Heart left ventricle (tissue), 16 donors: ENCODE results near the gene CPEB1. TPM values are rescaled to one million over a fixed set of nuclear protein-coding genes. Genes with fewer than 3 reads are reported as not detected.
A peak's percentile ranks its signal among the peaks of the same experiment; 100 is the strongest.

Experiments
- ATAC-seq, 4 donors: fragments of 200-7000 bp; cut with Tn5 transposase; one replicate each; pipeline ENCODE4 v1.9.1; 2020 to 2022; ENCODE audit warnings: moderate library complexity in 4 of 4, mild to moderate bottlenecking in 3 of 4, moderate number of reproducible peaks in 1 of 4
- DNase-seq, 5 donors: peaks; one replicate each; pipeline ENCODE4 v3.0.0-alpha.2; 2020
- H3K27ac ChIP-seq, 12 donors: fragments of 200-600 bp; sonication (generic) in 4 of 12; one replicate each; pipeline versions ENCODE4 v1.5.0 to v1.8.0; 2016 to 2022; ENCODE audit warnings: mild to moderate bottlenecking in 2 of 12
- H3K27me3 ChIP-seq, 9 donors: fragments of 200-600 bp; sonication (generic) in 2 of 9; one replicate each; pipeline versions ENCODE4 v1.5.1 to v1.8.0; 2016 to 2022; ENCODE audit warnings: mild to moderate bottlenecking in 3 of 9
- H3K36me3 ChIP-seq, 9 donors: fragments of 200-600 bp; sonication (generic) in 2 of 9; one replicate each; pipeline versions ENCODE4 v1.5.0 to v1.8.0; 2018 to 2022; ENCODE audit warnings: mild to moderate bottlenecking in 2 of 9
- H3K4me1 ChIP-seq, 12 donors: fragments of 200-600 bp; sonication (generic) in 4 of 12; one replicate each; pipeline versions ENCODE4 v1.5.0 to v1.8.0; 2016 to 2022; ENCODE audit warnings: mild to moderate bottlenecking in 3 of 12
- H3K4me3 ChIP-seq, 12 donors: fragments of 200-600 bp; sonication (generic) in 4 of 12; one replicate each; pipeline versions ENCODE4 v1.5.0 to v1.8.0; 2017 to 2022; ENCODE audit warnings: mild to moderate bottlenecking in 9 of 12, moderate library complexity in 4 of 12
- H3K9me3 ChIP-seq, 12 donors: fragments of 200-600 bp; sonication (generic) in 4 of 12; one replicate each; pipeline versions ENCODE4 v1.5.0 to v1.8.0; 2016 to 2022; ENCODE audit warnings: mild to moderate bottlenecking in 1 of 12
- CTCF ChIP-seq, 12 donors: fragments of 200-600 bp; sonication (generic) in 4 of 12; IDR thresholded peaks; one replicate each; pipeline versions ENCODE4 v1.5.0 to v1.8.0; 2018 to 2022; ENCODE audit warnings: antibody characterized with exemption in 12 of 12, mild to moderate bottlenecking in 5 of 12
- POLR2A ChIP-seq, 2 donors: fragments of 450-650 bp; IDR thresholded peaks; one replicate each; pipeline ENCODE4 v1.6.1; 2017; ENCODE audit warnings: antibody characterized with exemption in 2 of 2, mild to moderate bottlenecking in 2 of 2, moderate library complexity in 2 of 2
- WGBS, 4 donors: extraction: QIAGEN DNeasy Blood & Tissue Kit in 2 of 4; methylation state at CpG; one replicate each; pipeline versions ENCODE4 v1.1.5 to v1.1.7; 2013 to 2018; 5-methylcytosine and 5-hydroxymethylcytosine counted together
- intact Hi-C, 10 donors: fragments of 100-400 bp; cut with DNase I; formaldehyde crosslinking; loops; one replicate each; pipeline versions ENCODE4 v1.11.1 to v1.14.2; 2022
- polyA plus RNA-seq, 2 donors: library from polyadenylated mRNA; stranded (reverse); fragments of 200-250 nt; gene quantifications; one replicate each; pipeline ENCODE4 v1.2.3, GENCODE V29; 2013
- total RNA-seq, 9 donors: library from RNA; depleted of rRNA in 2 of 9; stranded (reverse); fragments of >200 nt in 2 of 9; fragmentation: NEBNext Ultra II Directional in 3 of 9; extraction: Animal tissue kit (Norgen Biotek cat#: 25700) in 3 of 9; gene quantifications; one replicate each; pipeline versions ENCODE4 v1.1.0 to v1.2.4, GENCODE V29; 2016 to 2023
- donor health status: ischemic (EF 13 %, LVEDD 7.1; RV severe dilation, severe dysfunction).
- donor health status: healthy with polysubstance abuse.
- donor health status: DM: no; HTN: yes; CAD: no.
- donor health status: DM: no; HTN: no; CAD: no.
- donor health status: ischemic (EF 25% LVEDD 6.9; RV normal size, moderate dysfunction).
- donor health status: ischemic (EF 25% LVEDD 5.7; RV mildly dilated, moderate dysfunction).
- donor health status: healthy.
- donor health status: DM: yes; HTN: yes; CAD: no.
- donor health status: ischemic (EF 35%, LVEDD 5.7; RV mildly dilated, moderate dysfunction).
- donor health status: nonischemic (EF 11% LVEDD 7.7; RV severe dilation, severe dysfunction).
- donor health status: DM: yes; HTN: yes; CAD: no.
- donor health status: PGD.
- donor health status: ischemic (EF 29% LVEDD 5.4; RV normal size, mild dysfunction).
- donor health status: nonischemic (EF 23%, LVEDD 6.1; RV moderate dilation, normal function).

Gene CPEB1
- total and polyA plus RNA-seq, 11 donors, result 0.07 to 8.7 (median 0.54) TPM; not detected in 1

DNA sequence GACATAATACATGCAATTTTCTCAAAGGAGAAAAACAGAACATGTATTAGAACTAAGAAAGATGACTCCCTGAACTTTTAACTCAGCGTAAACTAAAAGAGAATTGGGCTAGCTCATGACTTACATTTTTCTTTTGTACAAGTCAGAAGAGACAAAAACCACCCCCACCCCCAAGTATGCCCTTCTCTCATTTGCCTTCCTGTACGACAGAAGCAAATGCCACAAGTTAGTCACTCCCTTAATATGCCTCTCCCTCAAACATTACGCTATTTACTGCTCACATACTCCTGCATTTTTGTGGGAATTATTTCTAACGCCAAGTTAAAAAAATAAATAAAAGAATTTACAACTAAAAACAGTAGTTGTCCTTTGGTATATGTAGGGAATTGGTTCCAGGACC is 22.0 kb downstream of the CPEB1 start:
- H3K4me1 ChIP-seq, result no peaks in the 10 kb centered on the region
- WGBS, 4 donors, result 80 to 86% (median 84%) methylated on average over 4 of the region's 4 CpGs
- peaks cover 0 to 4% (median 0%) of the 10 kb centered on the region in 9 donors for H3K27me3 ChIP-seq
- intact Hi-C loops, result no loop called here
- no peak for ATAC-seq
- H3K36me3 ChIP-seq, result no peaks in the 10 kb centered on the region
- H3K4me3 ChIP-seq, result no peak overlapping the region
- no peak for TF ChIP-seq POLR2A (IDR thresholded peaks at IDR 0.05)
- DNase-seq, result no peak
- no peak overlapping the region for H3K27ac ChIP-seq
- no peaks in the 10 kb centered on the region for H3K9me3 ChIP-seq

DNA sequence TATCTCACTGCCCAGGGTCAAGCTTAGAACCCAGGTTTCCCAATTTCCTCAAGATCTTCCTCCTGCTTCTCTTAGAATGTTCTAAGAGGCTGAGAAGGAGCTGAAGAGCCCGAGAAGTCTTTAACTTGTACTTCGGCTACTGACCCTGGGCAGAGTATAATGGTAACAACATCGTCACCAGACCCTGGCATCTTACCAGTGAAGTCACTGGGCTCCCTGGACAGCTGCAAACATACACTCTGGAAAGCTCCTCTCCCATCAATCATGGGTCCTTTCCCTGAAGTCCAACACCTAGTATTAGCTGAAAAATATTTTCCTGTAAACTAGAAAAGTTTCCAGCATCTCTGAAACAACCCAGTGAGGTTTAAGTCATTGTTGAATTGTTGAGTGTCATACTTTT is 22.7 kb downstream of the CPEB1 start:
- WGBS, 4 donors, result 84 to 91% (median 85%) methylated on average over 3 of the region's 3 CpGs
- no peak overlapping the region for H3K4me3 ChIP-seq
- TF ChIP-seq POLR2A (IDR thresholded peaks at IDR 0.05) (no peak), CTCF (IDR thresholded peaks at IDR 0.05) (no peak)
- peaks cover 0 to 4% (median 0%) of the 10 kb centered on the region in 9 donors for H3K27me3 ChIP-seq
- ATAC-seq, result no peak
- DNase-seq, result no peak
- H3K4me1 ChIP-seq, result no peaks in the 10 kb centered on the region
- H3K36me3 ChIP-seq, result no peaks in the 10 kb centered on the region
- no peaks in the 10 kb centered on the region for H3K9me3 ChIP-seq
- intact Hi-C loops, result loop anchor here in 1 of 10 donors (5.0 kb wide), 1 partner anchor 52 kb away; no protein-coding TSS in a partner anchor
- no peak overlapping the region for H3K27ac ChIP-seq

- no peaks in the 10 kb centered on the region for H3K36me3 ChIP-seq
- no peaks in the 10 kb centered on the region for H3K4me1 ChIP-seq
- H3K9me3 ChIP-seq, result no peaks in the 10 kb centered on the region
- intact Hi-C loops, result loop anchor here in 1 of 10 donors (5.0 kb wide), 1 partner anchor 52 kb away; no protein-coding TSS in a partner anchor
- 61 to 68% (median 65%) methylated on average over 2 of the region's 2 CpGs for WGBS, 4 donors
- no peak for TF ChIP-seq POLR2A (IDR thresholded peaks at IDR 0.05)
- peaks cover 0 to 4% (median 0%) of the 10 kb centered on the region in 9 donors for H3K27me3 ChIP-seq
- no peak overlapping the region for H3K4me3 ChIP-seq
- DNase-seq (no peak), ATAC-seq (no peak)
- no peak overlapping the region for H3K27ac ChIP-seq
These were observed 23.2 kb downstream of the CPEB1 start for GRCh38 chr15:82624008-82624407.

GRCh38 chr15:82621970-82622369 is 25.2 kb downstream of the CPEB1 start:
- intact Hi-C loops, result loop anchor here in 1 of 10 donors (5.0 kb wide), 1 partner anchor 50 kb away; no protein-coding TSS in a partner anchor
- Histone ChIP-seq H3K36me3 (no peaks in the 10 kb centered on the region), H3K27me3 (peaks cover 0 to 4% (median 0%) of the 10 kb centered on the region in 9 donors), H3K4me1 (no peaks in the 10 kb centered on the region), H3K27ac (no peak overlapping the region), H3K4me3 (no peak overlapping the region), H3K9me3 (no peaks in the 10 kb centered on the region)
- ATAC-seq (no peak), DNase-seq (no peak)
- no peak for TF ChIP-seq POLR2A (IDR thresholded peaks at IDR 0.05)
- TF ChIP-seq CTCF (IDR thresholded peaks at IDR 0.05), result no peak
- WGBS, 4 donors, result 22 to 44% (median 31%) methylated on average over 1 of the region's 1 CpG

GRCh38 chr15:82613747-82614146 is 33.4 kb downstream of the CPEB1 start:
- Histone ChIP-seq H3K27me3 (peaks cover 0 to 6% (median 0%) of the 10 kb centered on the region in 9 donors), H3K36me3 (no peaks in the 10 kb centered on the region), H3K4me3 (no peak overlapping the region), H3K4me1 (no peaks in the 10 kb centered on the region), H3K9me3 (no peaks in the 10 kb centered on the region), H3K27ac (no peak overlapping the region)
- intact Hi-C loops, result no loop called here
- ATAC-seq (no peak), DNase-seq (peak in 1 of 5 donors; percentile 47)
- TF ChIP-seq POLR2A (IDR thresholded peaks at IDR 0.05) (no peak), CTCF (IDR thresholded peaks at IDR 0.05) (no peak)
- WGBS, 4 donors, result 56 to 63% (median 60%) methylated on average over 12 of the region's 12 CpGs
